NK-92 (cell line): ENCODE results near the gene SAA2.
"Not testable (repeated sequence)": the region's sequence is repeated elsewhere in the genome, so short reads cannot be mapped to it uniquely, and the experiment has no call there.

Experiments used
- DNase-seq: peaks from one replicate; lab custom pipeline; 2025; ENCODE audit not compliant: unreplicated experiment; lab: John Stamatoyannopoulos, UW

Gene SAA2

DNA sequence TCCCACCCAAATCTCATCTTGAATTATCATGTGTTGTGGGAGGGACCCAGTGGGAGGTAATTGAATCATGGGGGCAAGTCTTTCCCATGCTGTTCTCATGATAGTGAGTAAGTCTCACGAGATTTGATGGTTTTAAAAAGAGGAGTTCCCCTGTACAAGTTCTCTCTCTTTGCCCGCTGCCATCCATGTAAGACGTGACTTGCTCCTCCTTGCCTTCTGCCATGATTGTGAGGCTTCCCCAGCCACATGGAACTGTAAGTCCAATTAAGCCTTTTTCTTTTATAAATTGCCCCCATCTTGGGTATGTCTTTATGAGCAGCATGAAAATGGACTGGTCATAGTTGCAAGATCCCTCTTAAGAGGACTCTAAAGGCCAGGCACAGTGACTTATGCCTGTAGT is 50.7 kb downstream of the SAA2 start:
- not testable (repeated sequence) for DNase-seq

DNA sequence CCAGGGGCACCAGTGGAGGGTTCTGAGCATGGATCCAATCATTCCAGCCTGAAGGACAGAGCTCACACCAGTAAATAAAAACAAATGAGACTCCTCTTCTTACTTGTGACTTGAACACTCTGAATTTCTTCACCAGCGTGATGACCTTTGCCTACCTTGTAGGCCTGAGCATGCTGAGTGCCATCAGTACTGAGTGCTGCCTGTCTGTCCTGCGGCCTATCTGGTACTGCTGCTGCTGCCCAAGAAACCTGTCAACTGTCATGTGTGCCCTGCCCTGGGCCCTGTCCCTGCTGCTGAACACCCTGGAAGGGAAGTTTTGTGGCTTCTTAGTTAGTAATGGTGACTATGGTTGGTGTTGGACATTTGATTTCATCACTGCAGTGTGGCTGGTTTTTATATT is 51.9 kb downstream of the SAA2 start:
- no peak for DNase-seq
